CD4-positive, alpha-beta memory T cell (primary cell): Measurements from ENCODE around the gene ZNF778. TPM values are rescaled to one million over a fixed set of nuclear protein-coding genes. Genes with fewer than 3 reads are reported as not detected.

Source experiments
- CTCF ChIA-PET: fragments of 350-600 bp; sonication (Branson Sonifier 250); formaldehyde crosslinking; loops from one replicate; lab custom pipeline; 2021; ENCODE audit warnings: inconsistent platforms; ENCODE audit not compliant: partially characterized antibody; lab: Charles Lee
- POLR2A ChIA-PET: fragments of 350-600 bp; sonication (Branson Sonifier 250); formaldehyde crosslinking; loops from one replicate; lab custom pipeline; 2021; ENCODE audit not compliant: partially characterized antibody; lab: Charles Lee
- DNase-seq, 5 donors: peaks; one replicate each; pipeline versions ENCODE4 v3.0.0 to v3.0.0-alpha.2; 2020 to 2022; ENCODE audit warnings: mixed read lengths in 1 of 5
- H3K27ac ChIP-seq: one replicate; pipeline ENCODE4 v1.7.0; 2013; ENCODE audit warnings: low read depth, low read length
- H3K27me3 ChIP-seq: 2 replicates; pipeline ENCODE4 v1.7.0; 2013; ENCODE audit warnings: mild to moderate bottlenecking, low read length, moderate library complexity; ENCODE audit not compliant: insufficient read depth
- H3K36me3 ChIP-seq: 2 replicates; pipeline ENCODE4 v1.7.0; 2013; ENCODE audit warnings: mild to moderate bottlenecking, low read length, moderate library complexity; ENCODE audit not compliant: insufficient read depth
- H3K4me1 ChIP-seq: 2 replicates; pipeline ENCODE4 v1.7.0; 2013; ENCODE audit warnings: mild to moderate bottlenecking, low read length, moderate library complexity; ENCODE audit not compliant: insufficient read depth
- H3K4me3 ChIP-seq, 2 donors: one replicate each; pipeline ENCODE4 v1.7.0; 2013; ENCODE audit warnings: low read length in 2 of 2, mild to moderate bottlenecking in 1 of 2
- H3K9me3 ChIP-seq, 2 donors: one replicate each; pipeline ENCODE4 v1.7.0; 2013; ENCODE audit warnings: low read length in 2 of 2, control low read depth in 1 of 2; ENCODE audit not compliant: control insufficient read depth in 1 of 2
- H3K27ac Mint-ChIP-seq, 7 donors: one replicate each; pipeline ENCODE4 v1.8.0; 2020 to 2021; ENCODE audit warnings: mixed read lengths in 7 of 7, mild to moderate bottlenecking in 6 of 7, inconsistent platforms in 3 of 7, moderate library complexity in 3 of 7
- H3K27me3 Mint-ChIP-seq, 2 donors: one replicate each; pipeline ENCODE4 v1.8.0; 2020 to 2021; ENCODE audit warnings: mixed read lengths in 2 of 2
- H3K36me3 Mint-ChIP-seq, 2 donors: one replicate each; pipeline ENCODE4 v1.8.0; 2020 to 2021; ENCODE audit warnings: mixed read lengths in 2 of 2, inconsistent platforms in 1 of 2, mild to moderate bottlenecking in 1 of 2
- H3K4me1 Mint-ChIP-seq, 4 donors: one replicate each; pipeline ENCODE4 v1.8.0; 2020 to 2021; ENCODE audit warnings: mixed read lengths in 4 of 4, mild to moderate bottlenecking in 1 of 4
- H3K4me3 Mint-ChIP-seq, 8 donors: one replicate each; pipeline ENCODE4 v1.8.0; 2020 to 2021; ENCODE audit warnings: mixed read lengths in 8 of 8, mild to moderate bottlenecking in 7 of 8, moderate library complexity in 6 of 8, inconsistent platforms in 3 of 8
- H3K9me3 Mint-ChIP-seq, 8 donors: one replicate each; pipeline ENCODE4 v1.8.0; 2020 to 2021; ENCODE audit warnings: mixed read lengths in 8 of 8, mild to moderate bottlenecking in 5 of 8, inconsistent platforms in 3 of 8, moderate library complexity in 1 of 8
- intact Hi-C: fragments of 100-400 bp; cut with micrococcal nuclease; formaldehyde crosslinking; loops from one replicate; pipeline ENCODE4 v1.15.1; 2023
- polyA plus RNA-seq, 2 donors: library from polyadenylated mRNA; unstranded; fragments of 300-500 nt; fragmentation: Illumina TruSeq; gene quantifications; one replicate each; pipeline ENCODE4 v1.2.3, GENCODE V29; 2021
- total RNA-seq, 2 experiments: library from RNA; stranded (reverse); gene quantifications; one replicate each; pipeline ENCODE4 v1.2.3, GENCODE V29; 2021

ZNF778 gene
- total and polyA plus RNA-seq, 4 experiments from 2014 or later = 1.0 to 15.9 (median 8.8) TPM

GRCh38 chr16:89275837-89276720 lies 58.6 kb downstream of the ZNF778 start:
- Histone ChIP-seq H3K36me3 (peaks cover 55% of the 10 kb centered on the region), H3K4me3 (no peak overlapping the region), H3K27ac (no peak overlapping the region), H3K4me1 (no peaks in the 10 kb centered on the region), H3K27me3 (no peaks in the 10 kb centered on the region), H3K9me3 (no peaks in the 10 kb centered on the region)
- CTCF ChIA-PET = interaction anchor here (1.9 kb wide), 1 partner anchor 13 kb away, joined by 7 read pairs; no protein-coding TSS in a partner anchor
- Mint-ChIP-seq H3K4me1 (peaks cover 0 to 6% (median 2%) of the 10 kb centered on the region in 4 donors), H3K36me3 (peaks cover 27 to 55% of the 10 kb centered on the region in 2 donors), H3K27ac (peak overlapping the region in 1 of 7 donors; percentile 65), H3K27me3 (no peaks in the 10 kb centered on the region), H3K4me3 (no peak overlapping the region), H3K9me3 (peaks cover 0 to 8% (median 0%) of the 10 kb centered on the region in 8 donors)
- intact Hi-C loops = no loop called here
- DNase-seq = no peak
- POLR2A ChIA-PET = no interaction called here

- CTCF ChIA-PET = no interaction called here
- Histone ChIP-seq H3K27ac (no peak overlapping the region), H3K9me3 (no peaks in the 10 kb centered on the region), H3K27me3 (no peaks in the 10 kb centered on the region), H3K4me3 (no peak overlapping the region), H3K4me1 (no peaks in the 10 kb centered on the region), H3K36me3 (peaks cover 46% of the 10 kb centered on the region)
- no peaks in the 10 kb centered on the region for H3K27me3 Mint-ChIP-seq
- H3K27ac Mint-ChIP-seq = peak overlapping the region in 1 of 7 donors; percentile 55
- H3K36me3 Mint-ChIP-seq = peaks cover 18 to 46% of the 10 kb centered on the region in 2 donors
- H3K4me3 Mint-ChIP-seq = no peak overlapping the region
- peaks cover 0 to 8% (median 0%) of the 10 kb centered on the region in 8 donors for H3K9me3 Mint-ChIP-seq
- POLR2A ChIA-PET = no interaction called here
- no peak for DNase-seq
- intact Hi-C loops = no loop called here
- H3K4me1 Mint-ChIP-seq = peaks cover 0 to 4% (median 2%) of the 10 kb centered on the region in 4 donors
Measured at GRCh38 chr16:89277049-89277448, 59.5 kb downstream of the ZNF778 start.

GRCh38 chr16:89277641-89278341 lies 60.3 kb downstream of the ZNF778 start:
- H3K27me3 Mint-ChIP-seq = no peaks in the 10 kb centered on the region
- H3K4me3 ChIP-seq = no peak overlapping the region
- ChIA-PET CTCF (interaction anchor here (1.2 kb wide), 1 partner anchor 11 kb away, joined by 3 read pairs; no protein-coding TSS in a partner anchor), POLR2A (interaction anchor here (1.0 kb wide), 1 partner anchor 37 kb away, joined by 3 read pairs; no protein-coding TSS in a partner anchor)
- peaks cover 46% of the 10 kb centered on the region for H3K36me3 ChIP-seq
- H3K9me3 Mint-ChIP-seq = peaks cover 0 to 8% (median 0%) of the 10 kb centered on the region in 8 donors
- H3K27ac Mint-ChIP-seq = peak overlapping the region in 1 of 7 donors; percentile 40
- H3K27me3 ChIP-seq = no peaks in the 10 kb centered on the region
- H3K4me1 Mint-ChIP-seq = peaks cover 0 to 4% (median 2%) of the 10 kb centered on the region in 4 donors
- intact Hi-C loops = no loop called here
- no peak overlapping the region for H3K27ac ChIP-seq
- no peaks in the 10 kb centered on the region for H3K4me1 ChIP-seq
- H3K9me3 ChIP-seq = no peaks in the 10 kb centered on the region
- H3K4me3 Mint-ChIP-seq = no peak overlapping the region
- no peak for DNase-seq
- peaks cover 15 to 42% of the 10 kb centered on the region in 2 donors for H3K36me3 Mint-ChIP-seq

GRCh38 chr16:89278441-89279240 lies 61.1 kb downstream of the ZNF778 start:
- Histone ChIP-seq H3K4me3 (no peak overlapping the region), H3K27me3 (no peaks in the 10 kb centered on the region), H3K36me3 (peaks cover 51% of the 10 kb centered on the region), H3K9me3 (no peaks in the 10 kb centered on the region), H3K27ac (no peak overlapping the region), H3K4me1 (no peaks in the 10 kb centered on the region)
- no peak for DNase-seq
- peaks cover 0 to 4% (median 1%) of the 10 kb centered on the region in 4 donors for H3K4me1 Mint-ChIP-seq
- peak overlapping the region in 3 of 7 donors; percentile 36 to 56 (median 40) for H3K27ac Mint-ChIP-seq
- intact Hi-C loops = no loop called here
- H3K4me3 Mint-ChIP-seq = no peak overlapping the region
- peaks cover 6 to 33% of the 10 kb centered on the region in 2 donors for H3K36me3 Mint-ChIP-seq
- CTCF ChIA-PET = interaction anchor here (1.2 kb wide), 1 partner anchor 10 kb away, joined by 3 read pairs; no protein-coding TSS in a partner anchor
- POLR2A ChIA-PET = interaction anchor here (1.0 kb wide), 1 partner anchor 37 kb away, joined by 3 read pairs; no protein-coding TSS in a partner anchor
- H3K9me3 Mint-ChIP-seq = peaks cover 0 to 5% (median 0%) of the 10 kb centered on the region in 8 donors
- H3K27me3 Mint-ChIP-seq = no peaks in the 10 kb centered on the region

- H3K4me1 ChIP-seq = no peaks in the 10 kb centered on the region
- H3K4me3 ChIP-seq = no peak overlapping the region
- Mint-ChIP-seq H3K36me3 (peaks cover 4 to 24% of the 10 kb centered on the region in 2 donors), H3K4me1 (peaks cover 0 to 4% (median under 1%) of the 10 kb centered on the region in 4 donors), H3K4me3 (no peak overlapping the region), H3K27me3 (no peaks in the 10 kb centered on the region), H3K9me3 (peaks cover 0 to 4% (median 0%) of the 10 kb centered on the region in 8 donors), H3K27ac (no peak overlapping the region)
- H3K36me3 ChIP-seq = peaks cover 43% of the 10 kb centered on the region
- no peak overlapping the region for H3K27ac ChIP-seq
- ChIA-PET POLR2A (no interaction called here), CTCF (interaction anchor here (1.5 kb wide), 1 partner anchor 40 kb away, joined by 4 read pairs; no protein-coding TSS in a partner anchor)
- H3K27me3 ChIP-seq = no peaks in the 10 kb centered on the region
- no peaks in the 10 kb centered on the region for H3K9me3 ChIP-seq
- DNase-seq = peak in 1 of 5 donors; percentile 13
- intact Hi-C loops = no loop called here
Measured at GRCh38 chr16:89279666-89280481, 62.4 kb downstream of the ZNF778 start.

- POLR2A ChIA-PET = no interaction called here
- Mint-ChIP-seq H3K9me3 (peaks cover 0 to 4% (median 0%) of the 10 kb centered on the region in 8 donors), H3K4me3 (no peak overlapping the region), H3K27ac (peak overlapping the region in 3 of 7 donors; percentile 41 to 52 (median 41)), H3K36me3 (peaks cover 4 to 20% of the 10 kb centered on the region in 2 donors), H3K27me3 (no peaks in the 10 kb centered on the region), H3K4me1 (peaks cover 0 to 4% (median under 1%) of the 10 kb centered on the region in 4 donors)
- intact Hi-C loops = no loop called here
- H3K4me3 ChIP-seq = no peak overlapping the region
- H3K27ac ChIP-seq = no peak overlapping the region
- no peaks in the 10 kb centered on the region for H3K9me3 ChIP-seq
- no peaks in the 10 kb centered on the region for H3K27me3 ChIP-seq
- DNase-seq = peak in 1 of 5 donors; percentile 40
- H3K36me3 ChIP-seq = peaks cover 43% of the 10 kb centered on the region
- CTCF ChIA-PET = interaction anchor here (1.0 to 1.5 kb wide), 2 partner anchors 8 to 40 kb away, joined by 4 to 5 read pairs; no protein-coding TSS in a partner anchor
- H3K4me1 ChIP-seq = no peaks in the 10 kb centered on the region
Measured at GRCh38 chr16:89280546-89281188, 63.2 kb downstream of the ZNF778 start.
